Kidney epithelial cell (primary cell): ENCODE results near the gene FAM241B. TPM values are rescaled to one million over a fixed set of nuclear protein-coding genes. Genes with fewer than 3 reads are reported as not detected.
A peak's percentile ranks its signal among the peaks of the same experiment; 100 is the strongest.

ENCODE experiments used
- DNase-seq: peaks from one replicate; pipeline ENCODE4 v3.0.0-alpha.2; 2010; ENCODE audit warnings: low read depth
- H3K27me3 ChIP-seq: 2 replicates; pipeline ENCODE4 v1.6.0; 2011; ENCODE audit warnings: low read length; ENCODE audit not compliant: control insufficient read depth, insufficient read depth
- H3K36me3 ChIP-seq: 2 replicates; pipeline ENCODE4 v1.5.1; 2011; ENCODE audit warnings: low read length; ENCODE audit not compliant: control insufficient read depth, insufficient read depth
- H3K4me3 ChIP-seq: 2 replicates; pipeline ENCODE4 v1.5.1; 2011; ENCODE audit warnings: low read depth, mild to moderate bottlenecking, control low read depth, low read length
- total RNA-seq: library from RNA; depleted of rRNA; stranded (reverse); fragments of >200 nt; gene quantifications from 2 replicates; pipeline ENCODE4 v1.2.3, GENCODE V29; 2015
- TF ChIP-seq, protein P1 (sequence below): IDR thresholded peaks from 2 replicates; pipeline ENCODE4 v1.5.1; 2011; ENCODE audit warnings: mild to moderate bottlenecking, moderate library complexity, low read length, control low read depth, inconsistent platforms; ENCODE audit not compliant: insufficient read depth, poor library complexity, severe bottlenecking

Gene FAM241B
- total RNA-seq, 1 donor from 2014 or later = 14.0 TPM

DNA sequence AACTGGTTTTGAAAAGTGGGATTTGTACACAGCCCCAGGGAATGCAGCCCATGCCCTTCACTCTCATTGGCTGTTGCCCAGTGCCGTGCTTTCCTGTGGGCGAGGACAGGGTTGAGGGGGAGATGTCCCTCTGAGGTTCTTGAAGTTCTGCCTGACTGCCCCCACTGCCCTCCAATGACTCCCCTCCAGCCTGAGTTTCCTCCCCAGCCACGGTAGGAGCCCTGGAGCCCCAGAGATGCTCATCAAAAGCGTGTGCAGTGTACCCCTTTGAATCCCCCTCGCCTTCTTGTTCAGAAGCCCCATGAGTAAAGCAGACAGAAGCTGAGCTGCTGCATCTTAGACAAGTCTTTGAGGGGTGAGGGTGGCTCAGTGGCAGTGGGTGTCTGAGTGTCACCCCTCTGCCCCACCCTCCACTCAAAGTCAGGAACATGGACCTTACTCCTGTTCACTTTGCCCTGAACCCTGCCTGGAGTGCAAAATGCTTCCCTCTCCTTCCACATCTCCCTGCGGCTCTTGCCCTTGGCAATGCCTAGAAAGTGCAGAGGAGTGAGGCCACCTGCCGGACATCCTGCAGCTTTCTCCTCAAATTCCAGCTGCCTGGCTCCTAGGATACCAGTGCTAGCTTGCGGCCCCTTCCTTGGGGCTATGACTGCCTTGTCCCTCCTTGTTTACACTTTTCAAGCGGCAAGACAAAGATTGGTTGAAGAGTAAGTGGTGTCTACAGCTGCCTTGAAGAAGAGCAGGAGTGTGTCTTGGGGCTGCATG is 19.9 kb downstream of the FAM241B start:
- DNase-seq = no peak
- TF ChIP-seq, protein P1, sequence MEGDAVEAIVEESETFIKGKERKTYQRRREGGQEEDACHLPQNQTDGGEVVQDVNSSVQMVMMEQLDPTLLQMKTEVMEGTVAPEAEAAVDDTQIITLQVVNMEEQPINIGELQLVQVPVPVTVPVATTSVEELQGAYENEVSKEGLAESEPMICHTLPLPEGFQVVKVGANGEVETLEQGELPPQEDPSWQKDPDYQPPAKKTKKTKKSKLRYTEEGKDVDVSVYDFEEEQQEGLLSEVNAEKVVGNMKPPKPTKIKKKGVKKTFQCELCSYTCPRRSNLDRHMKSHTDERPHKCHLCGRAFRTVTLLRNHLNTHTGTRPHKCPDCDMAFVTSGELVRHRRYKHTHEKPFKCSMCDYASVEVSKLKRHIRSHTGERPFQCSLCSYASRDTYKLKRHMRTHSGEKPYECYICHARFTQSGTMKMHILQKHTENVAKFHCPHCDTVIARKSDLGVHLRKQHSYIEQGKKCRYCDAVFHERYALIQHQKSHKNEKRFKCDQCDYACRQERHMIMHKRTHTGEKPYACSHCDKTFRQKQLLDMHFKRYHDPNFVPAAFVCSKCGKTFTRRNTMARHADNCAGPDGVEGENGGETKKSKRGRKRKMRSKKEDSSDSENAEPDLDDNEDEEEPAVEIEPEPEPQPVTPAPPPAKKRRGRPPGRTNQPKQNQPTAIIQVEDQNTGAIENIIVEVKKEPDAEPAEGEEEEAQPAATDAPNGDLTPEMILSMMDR = peak; percentile 32
- no peak overlapping the region for H3K4me3 ChIP-seq
- no peaks in the 10 kb centered on the region for H3K36me3 ChIP-seq
- peaks cover 17% of the 10 kb centered on the region for H3K27me3 ChIP-seq

DNA sequence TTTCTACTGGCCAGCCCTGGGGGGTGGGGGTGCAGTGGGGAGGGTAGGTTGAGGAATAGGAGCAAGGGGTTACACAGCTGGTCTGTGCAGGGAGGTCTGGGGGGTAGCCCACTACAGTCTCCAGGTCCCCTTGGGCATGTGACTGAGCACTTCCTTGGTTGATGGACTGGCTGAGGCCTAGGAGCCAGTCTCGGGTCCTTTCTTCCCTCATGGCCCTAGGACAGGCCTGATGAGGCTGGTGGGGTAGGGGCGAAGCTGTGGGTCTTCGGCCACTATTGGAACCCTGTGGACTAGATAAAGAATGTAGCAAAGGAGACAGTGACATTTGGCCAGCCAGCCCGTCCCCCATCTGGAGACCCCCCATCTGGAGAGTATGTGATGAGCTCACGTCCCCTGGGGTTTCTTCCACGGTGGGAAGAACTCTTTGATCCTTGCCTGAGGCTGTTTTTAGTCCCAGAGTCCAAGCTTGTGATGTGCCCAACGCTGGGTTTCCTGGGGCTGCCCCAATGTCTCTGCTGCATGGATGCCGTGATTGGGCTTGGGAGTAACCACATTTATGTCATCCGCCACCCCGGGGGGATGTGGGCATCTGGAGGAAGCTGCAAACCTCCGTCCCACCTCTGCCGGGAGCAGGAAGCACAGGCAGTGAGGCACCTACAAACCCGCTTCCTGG is 20.7 kb downstream of the FAM241B start:
- Histone ChIP-seq H3K4me3 (no peak overlapping the region), H3K36me3 (no peaks in the 10 kb centered on the region), H3K27me3 (peaks cover 22% of the 10 kb centered on the region)
- DNase-seq = no peak
- TF ChIP-seq, protein P1 = no peak

DNA sequence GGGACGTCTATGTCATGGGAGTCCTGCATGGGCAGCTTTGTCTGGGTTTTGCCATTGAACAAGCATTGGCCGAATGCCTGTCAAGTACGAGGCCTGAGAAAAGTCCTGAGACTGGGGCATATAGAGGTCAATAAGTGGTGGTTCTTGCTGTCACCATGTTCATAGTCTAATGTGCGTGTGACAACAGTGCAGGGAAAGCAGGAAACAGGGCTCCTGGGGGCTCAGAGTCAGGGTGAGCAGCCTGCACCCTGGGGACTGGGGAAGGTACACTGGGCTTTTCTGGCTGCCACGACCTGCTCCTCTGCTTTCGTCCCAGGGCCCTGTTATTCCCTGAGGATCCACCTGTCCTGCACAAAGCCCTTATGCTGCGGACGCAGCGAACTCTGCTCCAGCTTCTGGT is 21.3 kb downstream of the FAM241B start:
- no peak for DNase-seq
- H3K36me3 ChIP-seq = no peaks in the 10 kb centered on the region
- H3K4me3 ChIP-seq = no peak overlapping the region
- TF ChIP-seq, protein P1 = no peak
- peaks cover 28% of the 10 kb centered on the region for H3K27me3 ChIP-seq

DNA sequence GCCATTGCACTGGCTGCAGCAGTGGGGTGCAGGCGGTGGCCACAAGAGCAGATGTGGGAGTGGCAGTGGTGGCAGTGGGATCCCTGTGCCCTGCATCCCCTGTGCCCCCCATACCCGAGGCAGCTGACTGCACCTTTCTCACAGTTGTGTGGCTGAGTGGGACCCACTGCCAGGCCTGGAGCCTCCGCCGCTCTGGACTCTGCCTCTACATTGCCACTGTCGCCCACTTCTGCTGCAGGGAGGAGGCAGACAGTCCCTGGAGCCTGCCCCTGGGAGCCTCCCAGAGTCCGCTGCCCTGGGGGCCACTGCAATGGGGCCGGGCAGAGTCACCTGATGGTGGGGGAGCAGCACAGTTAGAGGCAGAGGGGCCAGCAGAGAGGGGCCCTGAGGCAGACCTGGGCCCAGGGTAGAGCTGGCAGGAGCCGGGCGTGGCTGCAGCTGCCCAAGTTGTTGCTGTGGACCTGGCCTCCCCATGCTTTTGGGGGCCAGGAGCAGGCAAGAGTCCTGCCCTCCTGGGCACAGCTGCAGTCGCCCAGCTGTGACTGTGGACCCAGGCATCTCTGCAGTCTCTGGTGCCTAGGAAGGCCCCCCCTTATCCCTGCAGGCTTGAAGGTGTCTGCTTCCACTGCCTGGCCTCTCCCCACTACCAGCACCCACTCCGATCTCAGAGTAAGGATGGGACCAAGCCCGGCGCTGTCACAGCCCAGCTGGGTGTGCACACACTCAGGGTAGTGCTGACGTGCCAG is 22.2 kb downstream of the FAM241B start:
- no peak overlapping the region for H3K4me3 ChIP-seq
- no peaks in the 10 kb centered on the region for H3K36me3 ChIP-seq
- peaks cover 33% of the 10 kb centered on the region for H3K27me3 ChIP-seq
- no peak for DNase-seq
- TF ChIP-seq, protein P1 = no peak

DNA sequence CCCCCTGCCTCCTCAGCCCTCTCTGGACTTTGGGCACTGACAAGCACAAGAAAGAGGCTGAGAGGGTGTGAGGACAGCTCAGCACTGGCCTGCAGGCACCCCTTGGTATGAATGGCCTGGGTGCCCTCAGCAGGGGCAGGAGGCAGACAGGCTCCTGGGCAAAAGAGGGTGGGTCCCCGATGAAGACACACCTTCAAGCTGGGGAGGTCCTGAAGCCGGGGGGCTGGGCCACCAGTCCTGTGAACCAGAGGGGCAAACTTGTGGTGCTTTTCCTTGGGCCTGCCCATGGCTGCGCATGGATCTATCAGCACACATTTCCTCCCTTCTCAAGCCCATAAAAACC is 22.8 kb downstream of the FAM241B start:
- Histone ChIP-seq H3K36me3 (no peaks in the 10 kb centered on the region), H3K4me3 (no peak overlapping the region), H3K27me3 (peaks cover 38% of the 10 kb centered on the region)
- DNase-seq = no peak
- TF ChIP-seq, protein P1 = no peak
